ENCODE results near the gene C4orf46. TPM values are rescaled to one million over a fixed set of nuclear protein-coding genes. Genes with fewer than 3 reads are reported as not detected.
"Not testable (repeated sequence)": the region's sequence is repeated elsewhere in the genome, so short reads cannot be mapped to it uniquely, and the experiment has no call there.

C4orf46 gene
- total RNA-seq, 2 donors from 2014 or later, result 3.0 to 7.3 TPM

- no peak for TF ChIP-seq CTCF (IDR thresholded peaks at IDR 0.05)
- no peaks in the 10 kb centered on the region for H3K36me3 ChIP-seq
- H3K27me3 ChIP-seq (replicated peaks; ENCODE audit: insufficient read depth), result no peaks in the 10 kb centered on the region
- peaks cover 8 to 12% of the 10 kb centered on the region in 2 donors for H3K4me1 ChIP-seq (ENCODE audit: control insufficient read depth in 1 of 2, low read depth in 2 of 2)
- H3K9me3 ChIP-seq, result no peaks in the 10 kb centered on the region
- DNase-seq (ENCODE audit: low spot score), result no peak
- H3K27ac ChIP-seq, result no peak overlapping the region
- no peak overlapping the region for H3K4me3 ChIP-seq
- ATAC-seq (ENCODE audit: insufficient number of reproducible peaks, low FRiP score, low read depth), result no peak
Measured at GRCh38 chr4:158666892-158667291, 4.8 kb downstream of the C4orf46 start.

GRCh38 chr4:158664806-158665205 lies 6.9 kb downstream of the C4orf46 start:
- Histone ChIP-seq H3K4me3 (no peak overlapping the region), H3K27ac (no peak overlapping the region), H3K4me1 (ENCODE audit: control insufficient read depth in 1 of 2, low read depth in 2 of 2) (no peaks in the 10 kb centered on the region), H3K27me3 (replicated peaks; ENCODE audit: insufficient read depth) (no peaks in the 10 kb centered on the region), H3K9me3 (no peaks in the 10 kb centered on the region), H3K36me3 (no peaks in the 10 kb centered on the region)
- DNase-seq (ENCODE audit: low spot score) (no peak), ATAC-seq (ENCODE audit: insufficient number of reproducible peaks, low FRiP score, low read depth) (no peak)
- no peak for TF ChIP-seq CTCF (IDR thresholded peaks at IDR 0.05)

GRCh38 chr4:158663707-158664625 lies 7.7 kb downstream of the C4orf46 start:
- not testable (repeated sequence) for H3K9me3 ChIP-seq; H3K27me3 ChIP-seq (replicated peaks; ENCODE audit: insufficient read depth); ATAC-seq (ENCODE audit: insufficient number of reproducible peaks, low FRiP score, low read depth); H3K36me3 ChIP-seq; H3K27ac ChIP-seq; H3K4me1 ChIP-seq (ENCODE audit: control insufficient read depth in 1 of 2, low read depth in 2 of 2); DNase-seq (ENCODE audit: low spot score); H3K4me3 ChIP-seq

- H3K27ac ChIP-seq; H3K9me3 ChIP-seq; H3K27me3 ChIP-seq (replicated peaks; ENCODE audit: insufficient read depth); H3K4me3 ChIP-seq; H3K4me1 ChIP-seq (ENCODE audit: control insufficient read depth in 1 of 2, low read depth in 2 of 2); H3K36me3 ChIP-seq; DNase-seq (ENCODE audit: low spot score); ATAC-seq (ENCODE audit: insufficient number of reproducible peaks, low FRiP score, low read depth): not testable (repeated sequence)
Measured at GRCh38 chr4:158663255-158663654, 8.4 kb downstream of the C4orf46 start.

GRCh38 chr4:158657291-158657690 lies 14.4 kb downstream of the C4orf46 start:
- no peak for ATAC-seq (ENCODE audit: insufficient number of reproducible peaks, low FRiP score, low read depth)
- no peaks in the 10 kb centered on the region for H3K4me1 ChIP-seq (ENCODE audit: control insufficient read depth in 1 of 2, low read depth in 2 of 2)
- H3K4me3 ChIP-seq, result no peak overlapping the region
- no peaks in the 10 kb centered on the region for H3K27me3 ChIP-seq (replicated peaks; ENCODE audit: insufficient read depth)
- TF ChIP-seq CTCF (IDR thresholded peaks at IDR 0.05), result no peak
- no peak for DNase-seq (ENCODE audit: low spot score)
- H3K27ac ChIP-seq, result no peak overlapping the region
- H3K9me3 ChIP-seq, result no peaks in the 10 kb centered on the region
- no peaks in the 10 kb centered on the region for H3K36me3 ChIP-seq

- Histone ChIP-seq H3K27ac (no peak overlapping the region), H3K27me3 (replicated peaks; ENCODE audit: insufficient read depth) (no peaks in the 10 kb centered on the region)
- no peak for TF ChIP-seq CTCF (IDR thresholded peaks at IDR 0.05)
Measured at GRCh38 chr4:158656439-158656838, 15.2 kb downstream of the C4orf46 start.

More at GRCh38 chr4:158656439-158656838, 15.2 kb downstream of the C4orf46 start:
- no peak overlapping the region for H3K4me3 ChIP-seq
- no peaks in the 10 kb centered on the region for H3K4me1 ChIP-seq (ENCODE audit: control insufficient read depth in 1 of 2, low read depth in 2 of 2)
- ATAC-seq (ENCODE audit: insufficient number of reproducible peaks, low FRiP score, low read depth) (no peak), DNase-seq (ENCODE audit: low spot score) (no peak)
- no peaks in the 10 kb centered on the region for H3K36me3 ChIP-seq
- no peaks in the 10 kb centered on the region for H3K9me3 ChIP-seq
